GM21576 (cell line): ENCODE results near the gene DCDC1.
A peak's percentile ranks its signal among the peaks of the same experiment; 100 is the strongest.

Experiments
- ATAC-seq: cut with Tn5 transposase; IDR thresholded peaks from one replicate; pipeline ENCODE4 v1.9.1; 2021; ENCODE audit warnings: mild to moderate bottlenecking, moderate library complexity; ENCODE audit not compliant: unreplicated experiment

Gene DCDC1

GRCh38 chr11:30917859-30918478, 451.6 kb downstream of the DCDC1 start:
- peak; percentile 64 for ATAC-seq

GRCh38 chr11:30917266-30917665, 452.3 kb downstream of the DCDC1 start:
- no peak for ATAC-seq

GRCh38 chr11:30916764-30917163, 452.8 kb downstream of the DCDC1 start:
- ATAC-seq: no peak

- no peak for ATAC-seq
Measured at GRCh38 chr11:30914143-30914762, 455.3 kb downstream of the DCDC1 start.

GRCh38 chr11:30911247-30911646, 458.3 kb downstream of the DCDC1 start:
- no peak for ATAC-seq

GRCh38 chr11:30908857-30909256, 460.7 kb downstream of the DCDC1 start:
- no peak for ATAC-seq

GRCh38 chr11:30908272-30908671, 461.3 kb downstream of the DCDC1 start:
- ATAC-seq: no peak

GRCh38 chr11:30902929-30903328, 466.6 kb downstream of the DCDC1 start:
- ATAC-seq: no peak

GRCh38 chr11:30895046-30895445, 474.5 kb downstream of the DCDC1 start:
- no peak for ATAC-seq

- no peak for ATAC-seq
Measured at GRCh38 chr11:30893318-30893717, 476.2 kb downstream of the DCDC1 start.

- no peak for ATAC-seq
Measured at GRCh38 chr11:30889143-30889794, 480.3 kb downstream of the DCDC1 start.

- no peak for ATAC-seq
Measured at GRCh38 chr11:30879322-30880005, 490.1 kb downstream of the DCDC1 start.

GRCh38 chr11:30878400-30878799, 491.1 kb downstream of the DCDC1 start:
- ATAC-seq: no peak

- no peak for ATAC-seq
Measured at GRCh38 chr11:30876663-30877396, 492.7 kb downstream of the DCDC1 start.

GRCh38 chr11:30876228-30876627, 493.3 kb downstream of the DCDC1 start:
- no peak for ATAC-seq

- no peak for ATAC-seq
Measured at GRCh38 chr11:30875806-30876205, 493.7 kb downstream of the DCDC1 start.

GRCh38 chr11:30873924-30874610, 495.5 kb downstream of the DCDC1 start:
- no peak for ATAC-seq

GRCh38 chr11:30868626-30869081, 500.9 kb downstream of the DCDC1 start:
- no peak for ATAC-seq

GRCh38 chr11:30863209-30863608, 506.3 kb downstream of the DCDC1 start:
- no peak for ATAC-seq

- ATAC-seq: no peak
Measured at GRCh38 chr11:30861531-30861930, 508.0 kb downstream of the DCDC1 start.
